WTC11 (cell line): ENCODE data around the gene ZNF385A. TPM values are rescaled to one million over a fixed set of nuclear protein-coding genes. Genes with fewer than 3 reads are reported as not detected.

Experiments
- ATAC-seq: fragments of 200-7000 bp; cut with Tn5 transposase; 2 replicates; pipeline ENCODE4 v1.10.0; 2021; ENCODE audit warnings: mild to moderate bottlenecking, moderate library complexity
- CTCF ChIA-PET: fragments of 300-600 bp; sonication (Branson Sonifier 250); formaldehyde crosslinking; loops from one replicate; lab custom pipeline; 2021; ENCODE audit warnings: antibody characterized with exemption; lab: Charles Lee
- POLR2A ChIA-PET: fragments of 350-600 bp; sonication (Branson Sonifier 250); formaldehyde crosslinking; loops from one replicate; lab custom pipeline; 2021; ENCODE audit warnings: antibody characterized with exemption; lab: Charles Lee
- DNase-seq: peaks from one replicate; pipeline ENCODE4 v3.0.0; 2021; ENCODE audit warnings: low spot score
- H3K27ac Mint-ChIP-seq: 2 replicates; pipeline ENCODE4 v1.8.0; 2021; ENCODE audit warnings: mixed read lengths
- H3K27me3 Mint-ChIP-seq: 2 replicates; pipeline ENCODE4 v1.8.0; 2021; ENCODE audit warnings: low read depth, mild to moderate bottlenecking, moderate library complexity, mixed read lengths
- H3K36me3 Mint-ChIP-seq: 2 replicates; pipeline ENCODE4 v1.8.0; 2021; ENCODE audit warnings: mixed read lengths
- H3K4me1 Mint-ChIP-seq: 2 replicates; pipeline ENCODE4 v1.8.0; 2022; ENCODE audit warnings: mixed read lengths
- H3K4me3 Mint-ChIP-seq: 2 replicates; pipeline ENCODE4 v1.8.0; 2021; ENCODE audit warnings: mild to moderate bottlenecking, moderate library complexity, mixed read lengths
- H3K9me3 Mint-ChIP-seq: 2 replicates; pipeline ENCODE4 v1.8.0; 2021; ENCODE audit warnings: mixed read lengths
- AFF4 ChIP-seq: sonication (generic); formaldehyde crosslinking; IDR thresholded peaks from 2 replicates; pipeline ENCODE4 v1.8.1; 2023; ENCODE audit warnings: mild to moderate bottlenecking, missing genetic modification reagents, borderline replicate concordance
- ATF2 ChIP-seq: sonication (generic); formaldehyde crosslinking; IDR thresholded peaks from 2 replicates; pipeline ENCODE4 v1.8.1; 2022; ENCODE audit warnings: low read depth, missing genetic modification reagents, borderline replicate concordance
- ATF3 ChIP-seq: sonication (generic); formaldehyde crosslinking; conservative IDR thresholded peaks from 2 replicates; pipeline ENCODE4 v1.8.1; 2022; ENCODE audit warnings: mild to moderate bottlenecking, missing genetic modification reagents
- CDX4 ChIP-seq: fragments of 250-450 bp; sonication (Bioruptor Pico); IDR thresholded peaks from 2 replicates; pipeline ENCODE4 v1.9.0; 2021; ENCODE audit warnings: moderate library complexity, mild to moderate bottlenecking, inconsistent platforms, borderline replicate concordance
- GRHL2 ChIP-seq: fragments of 250-450 bp; sonication (Bioruptor Pico); IDR thresholded peaks from 2 replicates; pipeline ENCODE4 v1.8.0; 2022; ENCODE audit warnings: mild to moderate bottlenecking, moderate library complexity; ENCODE audit not compliant: insufficient replicate concordance, severe bottlenecking
- HMGXB4 ChIP-seq: sonication (generic); formaldehyde crosslinking; IDR thresholded peaks from 2 replicates; pipeline ENCODE4 v1.8.1; 2023; ENCODE audit warnings: mild to moderate bottlenecking, moderate library complexity, missing genetic modification reagents
- JAZF1 ChIP-seq: fragments of 250-450 bp; sonication (Bioruptor Pico); IDR thresholded peaks from 2 replicates; pipeline ENCODE4 v1.9.0; 2021; ENCODE audit warnings: moderate library complexity, mild to moderate bottlenecking, inconsistent platforms
- MYBL2 ChIP-seq: sonication (generic); formaldehyde crosslinking; IDR thresholded peaks from 2 replicates; pipeline ENCODE4 v1.8.1; 2023; ENCODE audit warnings: mild to moderate bottlenecking, moderate library complexity, missing genetic modification reagents
- NFE2L1 ChIP-seq: sonication (generic); formaldehyde crosslinking; IDR thresholded peaks from 2 replicates; pipeline ENCODE4 v1.8.1; 2023; ENCODE audit warnings: missing genetic modification reagents
- PRDM15 ChIP-seq: sonication (generic); formaldehyde crosslinking; IDR thresholded peaks from 2 replicates; pipeline ENCODE4 v1.8.0; 2022; ENCODE audit warnings: missing genetic modification reagents
- TEAD4 ChIP-seq: sonication (generic); formaldehyde crosslinking; IDR thresholded peaks from 2 replicates; pipeline ENCODE4 v1.8.0; 2022; ENCODE audit warnings: mild to moderate bottlenecking, missing genetic modification reagents
- TP53 ChIP-seq: sonication (generic); formaldehyde crosslinking; IDR thresholded peaks from 2 replicates; pipeline ENCODE4 v1.8.1; 2023; ENCODE audit warnings: mild to moderate bottlenecking, missing genetic modification reagents
- ZNF232 ChIP-seq: sonication (generic); formaldehyde crosslinking; IDR thresholded peaks from 2 replicates; pipeline ENCODE4 v1.8.0; 2022; ENCODE audit warnings: mild to moderate bottlenecking, missing genetic modification reagents
- total RNA-seq: library from RNA; stranded (reverse); gene quantifications from 3 replicates; pipeline ENCODE4 v1.2.3, GENCODE V29; 2021

Gene ZNF385A
- total RNA-seq, 1 experiment from 2014 or later = 23.5 TPM

GRCh38 chr12:54358191-54358944 lies 26.2 kb downstream of the ZNF385A start (continued):
- no peak for TF ChIP-seq GRHL2 (CRISPR knock-in tag)

GRCh38 chr12:54357506-54358190 lies 26.9 kb downstream of the ZNF385A start:
- H3K27ac Mint-ChIP-seq = peak overlapping the region; percentile 91

More at GRCh38 chr12:54357506-54358190, 26.9 kb downstream of the ZNF385A start:
- H3K27me3 Mint-ChIP-seq = no peaks in the 10 kb centered on the region
- POLR2A ChIA-PET = interaction anchor here (1.0 to 4.2 kb wide), 5 partner anchors 15 to 150 kb away, joined by 3 to 40 read pairs (median 3); partner anchors contain the start of genes CBX5, HNRNPA1 and NFE2
- no peaks in the 10 kb centered on the region for H3K9me3 Mint-ChIP-seq
- peaks cover 17% of the 10 kb centered on the region for H3K4me1 Mint-ChIP-seq
- CTCF ChIA-PET = interaction anchor here (0.9 to 9.1 kb wide), 16 partner anchors 11 to 166 kb away, joined by 3 to 200 read pairs (median 7); partner anchors contain the start of genes COPZ1 and NFE2
- no peak overlapping the region; the same call in 1 of the 2 replicates for H3K4me3 Mint-ChIP-seq
- no peak for DNase-seq
- ATAC-seq = no peak
- no peak for TF ChIP-seq ZNF232 (CRISPR knock-in tag)
- TF ChIP-seq NFE2L1 = no peak
- TF ChIP-seq JAZF1 (CRISPR knock-in tag) = no peak
- TF ChIP-seq AFF4 = no peak
- no peak for TF ChIP-seq CDX4 (CRISPR knock-in tag)
- no peak for TF ChIP-seq PRDM15 (CRISPR knock-in tag)
- no peak for TF ChIP-seq MYBL2 (CRISPR knock-in tag)
- no peak for TF ChIP-seq ATF3
- TF ChIP-seq ATF2 (CRISPR knock-in tag) = no peak
- no peak for TF ChIP-seq HMGXB4 (CRISPR knock-in tag)
- TF ChIP-seq TEAD4 = no peak
- TF ChIP-seq TP53 (CRISPR knock-in tag) = no peak
- no peaks in the 10 kb centered on the region for H3K36me3 Mint-ChIP-seq
